GM19324 (cell line): ENCODE measurements around the gene TEX19.

Experiments
- ATAC-seq: cut with Tn5 transposase; IDR thresholded peaks from one replicate; pipeline ENCODE4 v1.9.1; 2021; ENCODE audit warnings: mild to moderate bottlenecking, moderate library complexity; ENCODE audit not compliant: unreplicated experiment, low FRiP score

The TEX19 gene

GRCh38 chr17:82386881-82387704 is 28.0 kb downstream of the TEX19 start:
- ATAC-seq, result no peak

GRCh38 chr17:82387705-82388106 is 28.7 kb downstream of the TEX19 start:
- no peak for ATAC-seq

- ATAC-seq, result no peak
These were observed 29.3 kb downstream of the TEX19 start for GRCh38 chr17:82388223-82388921.

- no peak for ATAC-seq
These were observed 29.9 kb downstream of the TEX19 start for GRCh38 chr17:82388922-82389283.

- no peak for ATAC-seq
These were observed 30.3 kb downstream of the TEX19 start for GRCh38 chr17:82389379-82389778.

GRCh38 chr17:82390015-82390859 is 31.2 kb downstream of the TEX19 start:
- no peak for ATAC-seq

- ATAC-seq, result no peak
These were observed 31.9 kb downstream of the TEX19 start for GRCh38 chr17:82390860-82391435.

GRCh38 chr17:82391496-82392066 is 32.5 kb downstream of the TEX19 start:
- ATAC-seq, result no peak

GRCh38 chr17:82392209-82392920 is 33.3 kb downstream of the TEX19 start:
- ATAC-seq, result no peak

- no peak for ATAC-seq
These were observed 33.9 kb downstream of the TEX19 start for GRCh38 chr17:82392941-82393340.

GRCh38 chr17:82394278-82394677 is 35.2 kb downstream of the TEX19 start:
- no peak for ATAC-seq

- no peak for ATAC-seq
These were observed 37.8 kb downstream of the TEX19 start for GRCh38 chr17:82396601-82397435.

- ATAC-seq, result no peak
These were observed 38.6 kb downstream of the TEX19 start for GRCh38 chr17:82397449-82398335.

GRCh38 chr17:82399041-82399441 is 40.0 kb downstream of the TEX19 start:
- no peak for ATAC-seq

GRCh38 chr17:82399601-82400101 is 40.6 kb downstream of the TEX19 start:
- no peak for ATAC-seq

- ATAC-seq, result no peak
These were observed 41.2 kb downstream of the TEX19 start for GRCh38 chr17:82400206-82400605.

- peak; percentile 42 for ATAC-seq
These were observed 41.8 kb downstream of the TEX19 start for GRCh38 chr17:82400830-82401229.

- ATAC-seq, result peak; percentile 71
These were observed 43.8 kb downstream of the TEX19 start for GRCh38 chr17:82402865-82403264.
